CD4-positive, alpha-beta T cell (primary cell): Measurements from ENCODE around the gene MPG. TPM values are rescaled to one million over a fixed set of nuclear protein-coding genes. Genes with fewer than 3 reads are reported as not detected.
A peak's percentile ranks its signal among the peaks of the same experiment; 100 is the strongest.

Experiments used
- ATAC-seq: fragments of 200-7000 bp; cut with Tn5 transposase; one replicate; pipeline ENCODE4 v1.10.0; 2022; ENCODE audit warnings: mild to moderate bottlenecking; ENCODE audit not compliant: poor library complexity
- CTCF ChIA-PET: fragments of 350-600 bp; sonication (Branson Sonifier 250); formaldehyde crosslinking; loops from one replicate; lab custom pipeline; 2021; ENCODE audit warnings: antibody characterized with exemption, inconsistent platforms; lab: Charles Lee
- POLR2A ChIA-PET: fragments of 350-600 bp; sonication (Branson Sonifier 250); formaldehyde crosslinking; loops from one replicate; lab custom pipeline; 2021; ENCODE audit warnings: antibody characterized with exemption, inconsistent platforms; lab: Charles Lee
- DNase-seq, 14 experiments: peaks; one replicate each; pipeline ENCODE4 v3.0.0-alpha.2; 2013 to 2020; ENCODE audit warnings: mixed read lengths in 2 of 14
- H3K27ac ChIP-seq, 2 donors: one replicate each; pipeline versions ENCODE4 v1.5.1 to v1.7.0; 2013; ENCODE audit warnings: low read length in 2 of 2, low read depth in 1 of 2, mild to moderate bottlenecking in 1 of 2
- H3K27me3 ChIP-seq, 2 experiments: 1 replicate in 1 of 2; 2 replicates in 1 of 2; pipeline versions ENCODE4 v1.6.1 to v1.7.0; 2013; ENCODE audit warnings: low read length in 2 of 2, control low read depth in 1 of 2, mild to moderate bottlenecking in 1 of 2, moderate library complexity in 1 of 2; ENCODE audit not compliant: insufficient read depth in 2 of 2, control insufficient read depth in 1 of 2
- H3K36me3 ChIP-seq: one replicate; pipeline ENCODE4 v1.6.1; 2013; ENCODE audit warnings: low read length, control low read depth; ENCODE audit not compliant: insufficient read depth
- H3K4me1 ChIP-seq: one replicate; pipeline ENCODE4 v1.6.1; 2013; ENCODE audit warnings: low read length, control low read depth; ENCODE audit not compliant: insufficient read depth
- H3K4me3 ChIP-seq: one replicate; pipeline ENCODE4 v1.5.1; 2013; ENCODE audit warnings: mild to moderate bottlenecking, low read length, moderate library complexity
- H3K9me3 ChIP-seq, 2 experiments: 1 replicate in 1 of 2; 2 replicates in 1 of 2; pipeline versions ENCODE4 v1.6.1 to v1.7.0; 2013; ENCODE audit warnings: low read length in 2 of 2, mild to moderate bottlenecking in 2 of 2, control low read depth in 1 of 2, moderate library complexity in 1 of 2; ENCODE audit not compliant: control insufficient read depth in 1 of 2, insufficient read depth in 1 of 2
- H3K27ac Mint-ChIP-seq: one replicate; pipeline ENCODE4 v1.8.0; 2020; ENCODE audit warnings: mixed read lengths
- H3K27me3 Mint-ChIP-seq: one replicate; pipeline ENCODE4 v1.8.0; 2021; ENCODE audit warnings: mixed read lengths
- H3K36me3 Mint-ChIP-seq: one replicate; pipeline ENCODE4 v1.8.0; 2021; ENCODE audit warnings: low read depth, mixed read lengths
- H3K4me1 Mint-ChIP-seq: one replicate; pipeline ENCODE4 v1.8.0; 2021; ENCODE audit warnings: low read depth, mixed read lengths
- H3K4me3 Mint-ChIP-seq: one replicate; pipeline ENCODE4 v1.8.0; 2020; ENCODE audit warnings: mild to moderate bottlenecking, mixed read lengths
- H3K9me3 Mint-ChIP-seq: one replicate; pipeline ENCODE4 v1.8.0; 2020; ENCODE audit warnings: mixed read lengths
- intact Hi-C, 2 experiments: fragments of 100-400 bp; cut with DNase I in 1 of 2; cut with micrococcal nuclease in 1 of 2; formaldehyde crosslinking; loops; one replicate each; pipeline versions ENCODE4 v1.15.1 to v1.9.0; 2023 to 2025; cut with DNase I, micrococcal nuclease
- total RNA-seq, 174 experiments: library from RNA in 2 of 174; stranded (reverse) in 2 of 174; gene quantifications; one replicate each; pipeline ENCODE4 v1.2.3 and lab custom pipeline; 2021 to 2026
- TF ChIP-seq, protein P1 (sequence below): fragments of 200-600 bp; IDR thresholded peaks from one replicate; pipeline ENCODE4 v1.8.0; 2022; ENCODE audit warnings: antibody characterized with exemption, mild to moderate bottlenecking

The MPG gene
- total RNA-seq, 2 experiments from 2014 or later = 14.1 to 17.1 TPM

DNA sequence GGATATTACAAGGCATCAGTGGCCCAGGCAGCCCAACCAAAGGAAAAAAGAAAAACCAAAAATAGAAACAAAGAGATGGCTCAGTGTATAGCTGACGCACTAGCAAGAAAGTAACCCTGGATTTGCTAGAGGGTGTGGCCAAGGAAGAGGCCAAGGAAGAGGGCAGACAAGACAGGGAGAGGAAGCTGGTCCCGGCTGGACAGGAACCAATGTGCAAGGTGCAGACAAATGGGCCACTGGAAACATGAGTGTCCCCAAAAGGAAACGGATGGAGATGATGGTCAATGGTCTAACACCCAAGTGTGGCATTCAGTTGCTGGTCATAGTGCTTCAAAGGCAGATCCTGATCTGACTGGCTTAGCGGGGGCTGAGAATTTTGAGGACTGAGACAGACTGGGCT lies 35.3 kb upstream of the MPG start:
- intact Hi-C loops = no loop called here
- ATAC-seq (no peak), DNase-seq (no peak)
- TF ChIP-seq, protein P1, sequence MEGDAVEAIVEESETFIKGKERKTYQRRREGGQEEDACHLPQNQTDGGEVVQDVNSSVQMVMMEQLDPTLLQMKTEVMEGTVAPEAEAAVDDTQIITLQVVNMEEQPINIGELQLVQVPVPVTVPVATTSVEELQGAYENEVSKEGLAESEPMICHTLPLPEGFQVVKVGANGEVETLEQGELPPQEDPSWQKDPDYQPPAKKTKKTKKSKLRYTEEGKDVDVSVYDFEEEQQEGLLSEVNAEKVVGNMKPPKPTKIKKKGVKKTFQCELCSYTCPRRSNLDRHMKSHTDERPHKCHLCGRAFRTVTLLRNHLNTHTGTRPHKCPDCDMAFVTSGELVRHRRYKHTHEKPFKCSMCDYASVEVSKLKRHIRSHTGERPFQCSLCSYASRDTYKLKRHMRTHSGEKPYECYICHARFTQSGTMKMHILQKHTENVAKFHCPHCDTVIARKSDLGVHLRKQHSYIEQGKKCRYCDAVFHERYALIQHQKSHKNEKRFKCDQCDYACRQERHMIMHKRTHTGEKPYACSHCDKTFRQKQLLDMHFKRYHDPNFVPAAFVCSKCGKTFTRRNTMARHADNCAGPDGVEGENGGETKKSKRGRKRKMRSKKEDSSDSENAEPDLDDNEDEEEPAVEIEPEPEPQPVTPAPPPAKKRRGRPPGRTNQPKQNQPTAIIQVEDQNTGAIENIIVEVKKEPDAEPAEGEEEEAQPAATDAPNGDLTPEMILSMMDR = no peak
- Histone ChIP-seq H3K27me3 (no peaks in the 10 kb centered on the region), H3K4me1 (peaks cover 30% of the 10 kb centered on the region), H3K9me3 (no peaks in the 10 kb centered on the region), H3K36me3 (peaks cover 39% of the 10 kb centered on the region), H3K27ac (no peak overlapping the region), H3K4me3 (no peak overlapping the region)
- Mint-ChIP-seq H3K9me3 (no peaks in the 10 kb centered on the region), H3K27ac (peak overlapping the region; percentile 22), H3K4me1 (peaks cover 33% of the 10 kb centered on the region), H3K4me3 (no peak overlapping the region), H3K27me3 (no peaks in the 10 kb centered on the region), H3K36me3 (peaks cover 65% of the 10 kb centered on the region)
- ChIA-PET POLR2A (interaction anchor here (1.1 kb wide), 1 partner anchor 11 kb away, joined by 3 read pairs; the partner anchor contains the start of gene POLR3K), CTCF (no interaction called here)

DNA sequence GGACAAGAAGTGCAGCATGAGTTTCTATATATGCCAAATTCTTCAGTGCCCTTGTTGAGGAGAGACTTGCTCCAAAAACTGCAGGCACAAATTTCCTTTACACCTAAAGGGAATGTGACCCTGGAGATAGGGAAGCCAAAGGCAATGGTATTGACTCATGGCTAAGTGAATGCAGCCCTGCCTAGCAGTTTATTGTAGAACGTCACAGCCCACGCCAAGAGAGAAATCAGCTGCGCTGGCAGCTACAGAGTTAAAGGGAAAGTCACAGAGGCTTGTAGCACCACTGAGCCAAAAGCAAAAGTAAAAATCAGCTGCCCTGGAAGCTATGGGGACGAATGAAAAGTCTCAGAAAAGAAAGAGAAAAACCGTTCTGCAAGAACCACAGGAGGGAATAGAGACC lies 34.7 kb upstream of the MPG start:
- CTCF ChIA-PET = no interaction called here
- H3K27ac Mint-ChIP-seq = peak overlapping the region; percentile 22

DNA sequence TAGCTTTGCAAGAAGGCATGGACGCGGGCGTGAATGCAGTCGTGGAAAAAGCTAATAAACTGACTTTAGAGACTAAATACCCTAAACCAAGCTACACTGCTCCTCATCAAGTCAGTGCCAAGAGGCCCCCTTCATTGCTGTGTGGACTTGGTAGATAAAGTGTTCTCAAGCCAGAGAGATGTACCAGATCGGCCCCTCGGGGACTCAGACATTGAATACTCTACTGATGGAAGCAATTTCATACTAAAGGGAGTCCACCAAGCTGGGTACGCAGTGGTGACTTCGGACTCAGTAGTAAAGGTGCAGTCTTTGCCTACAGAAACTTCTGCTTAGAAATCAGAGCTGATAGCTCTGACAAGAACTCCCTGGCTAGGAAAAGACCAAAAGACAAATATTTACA lies 33.4 kb upstream of the MPG start:
- Mint-ChIP-seq H3K27me3 (no peaks in the 10 kb centered on the region), H3K4me3 (no peak overlapping the region), H3K27ac (no peak overlapping the region), H3K4me1 (peaks cover 15% of the 10 kb centered on the region), H3K9me3 (no peaks in the 10 kb centered on the region), H3K36me3 (peaks cover 75% of the 10 kb centered on the region)
- TF ChIP-seq, protein P1 = no peak
- POLR2A ChIA-PET = interaction anchor here (0.7 kb wide), 1 partner anchor 9 kb away, joined by 4 read pairs; the partner anchor contains the start of genes POLR3K and SNRNP25
- Histone ChIP-seq H3K27ac (no peak overlapping the region), H3K27me3 (no peaks in the 10 kb centered on the region), H3K4me3 (no peak overlapping the region), H3K9me3 (no peaks in the 10 kb centered on the region), H3K36me3 (peaks cover 39% of the 10 kb centered on the region), H3K4me1 (peaks cover 13% of the 10 kb centered on the region)
- ATAC-seq = no peak
- CTCF ChIA-PET = interaction anchor here (1.1 kb wide), 1 partner anchor 52 kb away, joined by 4 read pairs; no protein-coding TSS in a partner anchor
- intact Hi-C loops = no loop called here
- DNase-seq = no peak

More for the DNA sequence above, 34.7 kb upstream of the MPG start:
- Mint-ChIP-seq H3K36me3 (peaks cover 69% of the 10 kb centered on the region), H3K4me1 (peaks cover 28% of the 10 kb centered on the region), H3K27me3 (no peaks in the 10 kb centered on the region), H3K9me3 (no peaks in the 10 kb centered on the region), H3K4me3 (no peak overlapping the region)
- ATAC-seq = no peak
- H3K27ac ChIP-seq = no peak overlapping the region
- DNase-seq = no peak
- peaks cover 39% of the 10 kb centered on the region for H3K36me3 ChIP-seq
- no peak overlapping the region for H3K4me3 ChIP-seq
- peaks cover 25% of the 10 kb centered on the region for H3K4me1 ChIP-seq
- POLR2A ChIA-PET = interaction anchor here (1.1 kb wide), 1 partner anchor 10 kb away, joined by 3 read pairs; the partner anchor contains the start of gene POLR3K
- H3K27me3 ChIP-seq = no peaks in the 10 kb centered on the region
- H3K9me3 ChIP-seq = no peaks in the 10 kb centered on the region
- TF ChIP-seq, protein P1 = no peak
- intact Hi-C loops = no loop called here
